ENCODE data around the gene GABBR1.

GABBR1 gene

GRCh38 chr6:29567541-29567940 is 65.4 kb downstream of the GABBR1 start:
- in situ Hi-C loops (cut with HindIII; ENCODE audit: low pct_unique_long_range_greater_than_20kb, low sequenced_read_pairs): no loop called here
- DNase-seq (ENCODE audit: low read depth in 1 of 2, low spot score in 1 of 2): no peak
- TF ChIP-seq JUND (IDR thresholded peaks at IDR 0.05; ENCODE audit: low read depth): no peak

GRCh38 chr6:29566856-29567255 is 66.1 kb downstream of the GABBR1 start:
- in situ Hi-C loops (cut with HindIII; ENCODE audit: low pct_unique_long_range_greater_than_20kb, low sequenced_read_pairs): no loop called here
- DNase-seq (ENCODE audit: low read depth in 1 of 2, low spot score in 1 of 2): no peak
- TF ChIP-seq JUND (IDR thresholded peaks at IDR 0.05; ENCODE audit: low read depth): no peak

- DNase-seq (ENCODE audit: low read depth in 1 of 2, low spot score in 1 of 2): peak; percentile 12 to 26
- in situ Hi-C loops (cut with HindIII; ENCODE audit: low pct_unique_long_range_greater_than_20kb, low sequenced_read_pairs): no loop called here
- no peak for TF ChIP-seq JUND (IDR thresholded peaks at IDR 0.05; ENCODE audit: low read depth)
Measured at GRCh38 chr6:29564875-29565274, 68.1 kb downstream of the GABBR1 start.

GRCh38 chr6:29563435-29563965 is 69.5 kb downstream of the GABBR1 start:
- in situ Hi-C loops (cut with HindIII; ENCODE audit: low pct_unique_long_range_greater_than_20kb, low sequenced_read_pairs): no loop called here
- no peak for DNase-seq (ENCODE audit: low read depth in 1 of 2, low spot score in 1 of 2)
- no peak for TF ChIP-seq JUND (IDR thresholded peaks at IDR 0.05; ENCODE audit: low read depth)

GRCh38 chr6:29561606-29562181 is 71.3 kb downstream of the GABBR1 start:
- DNase-seq (ENCODE audit: low read depth in 1 of 2, low spot score in 1 of 2): no peak
- in situ Hi-C loops (cut with HindIII; ENCODE audit: low pct_unique_long_range_greater_than_20kb, low sequenced_read_pairs): no loop called here
- TF ChIP-seq JUND (IDR thresholded peaks at IDR 0.05; ENCODE audit: low read depth): no peak

- in situ Hi-C loops (cut with HindIII; ENCODE audit: low pct_unique_long_range_greater_than_20kb, low sequenced_read_pairs): no loop called here
- DNase-seq (ENCODE audit: low read depth in 1 of 2, low spot score in 1 of 2): no peak
- TF ChIP-seq JUND (IDR thresholded peaks at IDR 0.05; ENCODE audit: low read depth): no peak
Measured at GRCh38 chr6:29561091-29561490, 71.9 kb downstream of the GABBR1 start.

- TF ChIP-seq JUND (IDR thresholded peaks at IDR 0.05; ENCODE audit: low read depth): no peak
- no peak for DNase-seq (ENCODE audit: low read depth in 1 of 2, low spot score in 1 of 2)
- in situ Hi-C loops (cut with HindIII; ENCODE audit: low pct_unique_long_range_greater_than_20kb, low sequenced_read_pairs): no loop called here
Measured at GRCh38 chr6:29559524-29560287, 73.3 kb downstream of the GABBR1 start, which contains the start of gene UBD. TSS of gene UBD (minus strand) at chr6:29559732. CDS start at chr6:29559701, 31 bp downstream.

- in situ Hi-C loops (cut with HindIII; ENCODE audit: low pct_unique_long_range_greater_than_20kb, low sequenced_read_pairs): no loop called here
- TF ChIP-seq JUND (IDR thresholded peaks at IDR 0.05; ENCODE audit: low read depth): no peak
Measured at GRCh38 chr6:29558439-29559079, 74.4 kb downstream of the GABBR1 start.

GRCh38 chr6:29557320-29557719 is 75.7 kb downstream of the GABBR1 start:
- no peak for DNase-seq (ENCODE audit: low read depth in 1 of 2, low spot score in 1 of 2)
- TF ChIP-seq JUND (IDR thresholded peaks at IDR 0.05; ENCODE audit: low read depth): no peak
- in situ Hi-C loops (cut with HindIII; ENCODE audit: low pct_unique_long_range_greater_than_20kb, low sequenced_read_pairs): no loop called here

More at GRCh38 chr6:29558439-29559079, 74.4 kb downstream of the GABBR1 start:
- DNase-seq (ENCODE audit: low read depth in 1 of 2, low spot score in 1 of 2): no peak

- in situ Hi-C loops (cut with HindIII; ENCODE audit: low pct_unique_long_range_greater_than_20kb, low sequenced_read_pairs): no loop called here
- DNase-seq (ENCODE audit: low read depth in 1 of 2, low spot score in 1 of 2): no peak
- TF ChIP-seq JUND (IDR thresholded peaks at IDR 0.05; ENCODE audit: low read depth): no peak
Measured at GRCh38 chr6:29554764-29555163, 78.2 kb downstream of the GABBR1 start.

GRCh38 chr6:29553268-29554057 is 79.5 kb downstream of the GABBR1 start:
- no peak for DNase-seq (ENCODE audit: low read depth in 1 of 2, low spot score in 1 of 2)
- in situ Hi-C loops (cut with HindIII; ENCODE audit: low pct_unique_long_range_greater_than_20kb, low sequenced_read_pairs): no loop called here
- TF ChIP-seq JUND (IDR thresholded peaks at IDR 0.05; ENCODE audit: low read depth): no peak

GRCh38 chr6:29552512-29553051 is 80.4 kb downstream of the GABBR1 start:
- DNase-seq (ENCODE audit: low read depth in 1 of 2, low spot score in 1 of 2): peak; percentile 68 to 78
- no peak for TF ChIP-seq JUND (IDR thresholded peaks at IDR 0.05; ENCODE audit: low read depth)
- in situ Hi-C loops (cut with HindIII; ENCODE audit: low pct_unique_long_range_greater_than_20kb, low sequenced_read_pairs): no loop called here

Data from T47D (cell line).